HG03432 (cell line): ENCODE measurements around the gene CBFA2T3.

Source experiments
- ATAC-seq: cut with Tn5 transposase; IDR thresholded peaks from one replicate; pipeline ENCODE4 v1.9.1; 2021; ENCODE audit warnings: mild to moderate bottlenecking, moderate library complexity; ENCODE audit not compliant: unreplicated experiment

CBFA2T3 gene

GRCh38 chr16:88940862-88941817 is 35.9 kb downstream of the CBFA2T3 start:
- peak; percentile 7 for ATAC-seq

- no peak for ATAC-seq
Measured at GRCh38 chr16:88939972-88940861, 36.8 kb downstream of the CBFA2T3 start.

- ATAC-seq = no peak
Measured at GRCh38 chr16:88939245-88939971, 37.6 kb downstream of the CBFA2T3 start.

- no peak for ATAC-seq
Measured at GRCh38 chr16:88938777-88939244, 38.2 kb downstream of the CBFA2T3 start.

GRCh38 chr16:88938119-88938776 is 38.8 kb downstream of the CBFA2T3 start:
- no peak for ATAC-seq

- no peak for ATAC-seq
Measured at GRCh38 chr16:88937206-88937621, 39.8 kb downstream of the CBFA2T3 start.

- ATAC-seq = no peak
Measured at GRCh38 chr16:88936556-88937205, 40.3 kb downstream of the CBFA2T3 start.

GRCh38 chr16:88936008-88936555 is 40.9 kb downstream of the CBFA2T3 start:
- ATAC-seq = no peak

- no peak for ATAC-seq
Measured at GRCh38 chr16:88934066-88934667, 42.8 kb downstream of the CBFA2T3 start.

GRCh38 chr16:88932929-88933328 is 44.1 kb downstream of the CBFA2T3 start:
- no peak for ATAC-seq

- no peak for ATAC-seq
Measured at GRCh38 chr16:88931936-88932335, 45.1 kb downstream of the CBFA2T3 start.

GRCh38 chr16:88931373-88931900 is 45.6 kb downstream of the CBFA2T3 start:
- no peak for ATAC-seq

- no peak for ATAC-seq
Measured at GRCh38 chr16:88930716-88931115, 46.3 kb downstream of the CBFA2T3 start.

- ATAC-seq = no peak
Measured at GRCh38 chr16:88929091-88929445, 47.9 kb downstream of the CBFA2T3 start.

GRCh38 chr16:88928405-88929090 is 48.5 kb downstream of the CBFA2T3 start:
- ATAC-seq = no peak

- ATAC-seq = no peak
Measured at GRCh38 chr16:88927661-88928060, 49.3 kb downstream of the CBFA2T3 start.

GRCh38 chr16:88927010-88927409 is 50.0 kb downstream of the CBFA2T3 start:
- ATAC-seq = no peak

GRCh38 chr16:88926374-88926990 is 50.5 kb downstream of the CBFA2T3 start:
- ATAC-seq = no peak
